HEK293 (cell line): Measurements from ENCODE around the gene KRT16.

Source experiments
- ELK4 ChIP-seq: IDR thresholded peaks from 2 replicates; pipeline ENCODE4 v1.6.1; 2011; ENCODE audit warnings: mild to moderate bottlenecking, low read depth, low read length, borderline replicate concordance
- GLIS1 ChIP-seq: fragments of 450-650 bp; formaldehyde crosslinking; IDR thresholded peaks from 2 replicates; pipeline ENCODE4 v1.5.1; 2016; ENCODE audit warnings: missing biosample characterization, missing genetic modification characterization
- KLF16 ChIP-seq: fragments of 450-650 bp; formaldehyde crosslinking; IDR thresholded peaks from 2 replicates; pipeline ENCODE4 v1.5.1; 2017; ENCODE audit warnings: missing biosample characterization, missing genetic modification characterization
- PRDM1 ChIP-seq: fragments of 450-650 bp; formaldehyde crosslinking; IDR thresholded peaks from 2 replicates; pipeline ENCODE4; 2016; ENCODE audit warnings: missing biosample characterization, missing genetic modification characterization
- ZBTB10 ChIP-seq: fragments of 450-650 bp; formaldehyde crosslinking; IDR thresholded peaks from 2 replicates; pipeline ENCODE4 v1.5.1; 2016; ENCODE audit warnings: missing biosample characterization, missing genetic modification characterization
- ZBTB48 ChIP-seq: fragments of 450-650 bp; formaldehyde crosslinking; IDR thresholded peaks from 2 replicates; pipeline ENCODE4 v1.5.1; 2016; ENCODE audit warnings: missing biosample characterization, missing genetic modification characterization
- ZNF112 ChIP-seq: fragments of 450-650 bp; formaldehyde crosslinking; IDR thresholded peaks from 2 replicates; pipeline ENCODE4 v1.5.0; 2017; ENCODE audit warnings: missing biosample characterization, missing genetic modification characterization
- ZNF2 ChIP-seq: fragments of 450-650 bp; formaldehyde crosslinking; IDR thresholded peaks from 2 replicates; pipeline ENCODE4 v1.5.1; 2016; ENCODE audit warnings: missing biosample characterization, missing genetic modification characterization
- ZNF24 ChIP-seq: fragments of 450-650 bp; formaldehyde crosslinking; IDR thresholded peaks from 2 replicates; pipeline ENCODE4 v1.5.1; 2016; ENCODE audit warnings: missing biosample characterization, missing genetic modification characterization
- ZNF26 ChIP-seq: fragments of 450-650 bp; formaldehyde crosslinking; IDR thresholded peaks from 2 replicates; pipeline ENCODE4 v1.5.1; 2016; ENCODE audit warnings: missing biosample characterization, missing genetic modification characterization
- ZNF266 ChIP-seq: fragments of 450-650 bp; formaldehyde crosslinking; IDR thresholded peaks from 2 replicates; pipeline ENCODE4 v1.5.1; 2016; ENCODE audit warnings: missing biosample characterization, missing genetic modification characterization, low read depth
- ZNF292 ChIP-seq: fragments of 450-650 bp; formaldehyde crosslinking; IDR thresholded peaks from 2 replicates; pipeline ENCODE4 v1.5.1; 2016; ENCODE audit warnings: low read depth, missing biosample characterization, missing genetic modification characterization, borderline replicate concordance
- ZNF518A ChIP-seq: fragments of 450-650 bp; formaldehyde crosslinking; conservative IDR thresholded peaks from 2 replicates; pipeline ENCODE4 v1.5.1; 2016; ENCODE audit warnings: low read depth, missing biosample characterization, missing genetic modification characterization
- ZNF558 ChIP-seq: fragments of 450-650 bp; formaldehyde crosslinking; IDR thresholded peaks from 2 replicates; pipeline ENCODE4 v1.5.1; 2016; ENCODE audit warnings: missing biosample characterization, missing genetic modification characterization
- ZNF707 ChIP-seq: fragments of 450-650 bp; formaldehyde crosslinking; IDR thresholded peaks from 2 replicates; pipeline ENCODE4 v1.5.1; 2016; ENCODE audit warnings: missing biosample characterization, missing genetic modification characterization
- ZNF76 ChIP-seq: fragments of 450-650 bp; formaldehyde crosslinking; IDR thresholded peaks from 2 replicates; pipeline ENCODE4; 2016; ENCODE audit warnings: low read depth, missing biosample characterization, missing genetic modification characterization, borderline replicate concordance
- ZNF776 ChIP-seq: fragments of 450-650 bp; formaldehyde crosslinking; IDR thresholded peaks from 2 replicates; pipeline ENCODE4 v1.5.0; 2017; ENCODE audit warnings: missing biosample characterization, missing genetic modification characterization, borderline replicate concordance
- TF ChIP-seq, protein P1 (sequence below): fragments of 450-650 bp; formaldehyde crosslinking; IDR thresholded peaks from 2 replicates; pipeline ENCODE4 v1.5.1; 2016; ENCODE audit warnings: missing biosample characterization, missing genetic modification characterization
- TF ChIP-seq, protein P2 (sequence below): fragments of 450-650 bp; formaldehyde crosslinking; IDR thresholded peaks from 2 replicates; pipeline ENCODE4 v1.5.1; 2016; ENCODE audit warnings: missing biosample characterization, missing genetic modification characterization

The KRT16 gene

GRCh38 chr17:41647940-41648410 is 35.4 kb upstream of the KRT16 start (continued):
- TF ChIP-seq ZBTB10 = peak; percentile 90
- TF ChIP-seq PRDM1 (tag by site-specific recombination) = no peak
- TF ChIP-seq ZNF2 = 0 out of 2 replicates have a peak, but pooled peaks have one; percentile 52
- peak; percentile 97 for TF ChIP-seq ZBTB48 (tag by site-specific recombination)
- TF ChIP-seq ZNF76 (tag by site-specific recombination) = no peak
- no peak for TF ChIP-seq ZNF266 (tag by site-specific recombination)
- TF ChIP-seq GLIS1 (tag by site-specific recombination) = peak; percentile 53
- no peak for TF ChIP-seq ZNF292 (tag by site-specific recombination)
- peak; percentile 14; the same call in 1 of the 2 replicates for TF ChIP-seq KLF16 (tag by site-specific recombination)
- TF ChIP-seq, protein P1, sequence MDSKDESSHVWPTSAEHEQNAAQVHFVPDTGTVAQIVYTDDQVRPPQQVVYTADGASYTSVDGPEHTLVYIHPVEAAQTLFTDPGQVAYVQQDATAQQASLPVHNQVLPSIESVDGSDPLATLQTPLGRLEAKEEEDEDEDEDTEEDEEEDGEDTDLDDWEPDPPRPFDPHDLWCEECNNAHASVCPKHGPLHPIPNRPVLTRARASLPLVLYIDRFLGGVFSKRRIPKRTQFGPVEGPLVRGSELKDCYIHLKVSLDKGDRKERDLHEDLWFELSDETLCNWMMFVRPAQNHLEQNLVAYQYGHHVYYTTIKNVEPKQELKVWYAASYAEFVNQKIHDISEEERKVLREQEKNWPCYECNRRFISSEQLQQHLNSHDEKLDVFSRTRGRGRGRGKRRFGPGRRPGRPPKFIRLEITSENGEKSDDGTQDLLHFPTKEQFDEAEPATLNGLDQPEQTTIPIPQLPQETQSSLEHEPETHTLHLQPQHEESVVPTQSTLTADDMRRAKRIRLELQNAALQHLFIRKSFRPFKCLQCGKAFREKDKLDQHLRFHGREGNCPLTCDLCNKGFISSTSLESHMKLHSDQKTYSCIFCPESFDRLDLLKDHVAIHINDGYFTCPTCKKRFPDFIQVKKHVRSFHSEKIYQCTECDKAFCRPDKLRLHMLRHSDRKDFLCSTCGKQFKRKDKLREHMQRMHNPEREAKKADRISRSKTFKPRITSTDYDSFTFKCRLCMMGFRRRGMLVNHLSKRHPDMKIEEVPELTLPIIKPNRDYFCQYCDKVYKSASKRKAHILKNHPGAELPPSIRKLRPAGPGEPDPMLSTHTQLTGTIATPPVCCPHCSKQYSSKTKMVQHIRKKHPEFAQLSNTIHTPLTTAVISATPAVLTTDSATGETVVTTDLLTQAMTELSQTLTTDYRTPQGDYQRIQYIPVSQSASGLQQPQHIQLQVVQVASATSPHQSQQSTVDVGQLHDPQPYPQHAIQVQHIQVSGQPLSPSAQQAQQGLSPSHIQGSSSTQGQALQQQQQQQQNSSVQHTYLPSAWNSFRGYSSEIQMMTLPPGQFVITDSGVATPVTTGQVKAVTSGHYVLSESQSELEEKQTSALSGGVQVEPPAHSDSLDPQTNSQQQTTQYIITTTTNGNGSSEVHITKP (tag by site-specific recombination) = peak; percentile 20; the same call in 1 of the 2 replicates
- no peak for TF ChIP-seq ZNF707 (tag by site-specific recombination)
- TF ChIP-seq ZNF776 (tag by site-specific recombination) = no peak
- TF ChIP-seq, protein P2, sequence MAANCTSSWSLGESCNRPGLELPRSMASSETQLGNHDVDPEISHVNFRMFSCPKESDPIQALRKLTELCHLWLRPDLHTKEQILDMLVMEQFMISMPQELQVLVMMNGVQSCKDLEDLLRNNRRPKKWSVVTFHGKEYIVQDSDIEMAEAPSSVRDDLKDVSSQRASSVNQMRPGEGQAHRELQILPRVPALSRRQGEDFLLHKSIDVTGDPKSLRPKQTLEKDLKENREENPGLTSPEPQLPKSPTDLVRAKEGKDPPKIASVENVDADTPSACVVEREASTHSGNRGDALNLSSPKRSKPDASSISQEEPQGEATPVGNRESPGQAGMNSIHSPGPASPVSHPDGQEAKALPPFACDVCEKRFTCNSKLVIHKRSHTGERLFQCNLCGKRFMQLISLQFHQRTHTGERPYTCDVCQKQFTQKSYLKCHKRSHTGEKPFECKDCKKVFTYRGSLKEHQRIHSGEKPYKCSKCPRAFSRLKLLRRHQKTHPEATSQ (tag by site-specific recombination) = peak; percentile 12; the same call in 1 of the 2 replicates
- TF ChIP-seq ELK4 = no peak
- 0 out of 2 replicates have a peak, but pooled peaks have one; percentile 52 for TF ChIP-seq ZNF24
- no peak for TF ChIP-seq ZNF558 (tag by site-specific recombination)
- no peak for TF ChIP-seq ZNF112
- TF ChIP-seq ZNF518A (tag by site-specific recombination) = no peak
- TF ChIP-seq ZNF26 (tag by site-specific recombination) = no peak
